Stimulated activated CD8-positive, alpha-beta memory T cell treated with anti-CD3 and anti-CD28 coated beads, Interleukin-12 subunit alpha, Interleukin-12 subunit beta, amount 100 ng/mL, for 1 hour (primary cell): Measurements from ENCODE around the gene MARS2.
"Not testable (repeated sequence)": the region's sequence is repeated elsewhere in the genome, so short reads cannot be mapped to it uniquely, and the experiment has no call there.

Source experiments
- DNase-seq: peaks from one replicate; pipeline ENCODE4 v3.0.0-alpha.2; 2020; ENCODE audit warnings: low read depth

MARS2 gene

DNA sequence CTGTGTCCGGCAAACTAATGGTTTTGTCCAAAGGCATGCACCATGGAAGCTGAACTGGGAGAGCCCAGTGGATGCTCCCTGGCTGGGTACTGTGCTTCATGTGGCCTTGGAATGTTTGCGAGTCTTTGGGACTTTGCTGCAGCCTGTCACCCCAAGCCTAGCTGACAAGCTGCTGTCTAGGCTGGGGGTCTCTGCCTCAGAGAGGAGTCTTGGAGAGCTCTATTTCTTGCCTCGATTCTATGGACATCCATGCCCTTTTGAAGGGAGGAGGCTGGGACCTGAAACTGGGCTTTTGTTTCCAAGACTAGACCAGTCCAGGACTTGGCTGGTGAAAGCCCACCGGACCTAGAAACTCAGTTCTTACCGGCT is 1.7 kb downstream of the MARS2 start:
- no peak for DNase-seq

DNA sequence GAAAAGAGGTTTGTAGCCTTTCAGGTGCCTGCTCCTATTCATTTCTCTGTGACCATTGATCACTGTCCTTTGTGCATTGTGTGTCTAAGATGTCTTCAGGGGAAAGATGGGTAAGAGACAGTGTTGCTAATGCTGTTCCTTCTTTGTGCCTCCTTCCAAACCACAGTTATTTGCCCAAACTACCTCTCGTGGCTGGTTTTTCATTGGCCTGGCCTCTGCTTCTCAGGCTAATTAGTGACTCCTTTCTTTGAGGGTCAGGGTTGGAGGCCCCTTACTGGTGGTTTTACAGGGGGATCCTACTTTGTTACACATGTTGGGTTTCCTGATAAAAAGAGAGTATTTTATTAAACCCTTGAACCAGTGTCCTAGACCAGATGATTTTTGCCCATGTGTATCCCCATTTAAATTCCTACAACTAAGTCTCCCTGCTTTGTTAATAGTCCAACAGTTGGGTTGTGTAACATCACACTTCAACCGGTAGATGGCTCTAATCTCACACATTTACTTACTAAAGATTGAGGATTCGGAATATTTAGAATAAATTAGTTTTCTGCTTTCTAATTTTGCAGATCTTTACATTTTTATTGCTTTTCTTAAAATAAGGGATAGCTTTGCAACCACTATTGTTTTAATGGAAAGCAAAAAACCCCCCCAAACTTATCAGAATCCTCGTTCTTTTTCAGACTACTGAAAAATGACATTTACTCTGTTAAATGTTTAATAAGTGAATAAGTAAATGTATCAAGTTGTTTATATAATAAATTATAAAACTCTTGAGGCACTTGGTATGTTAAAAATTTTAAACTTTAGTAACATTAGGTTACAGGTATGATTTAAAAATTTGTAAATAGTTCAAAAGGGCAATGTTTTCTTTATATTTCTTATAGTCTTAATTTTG is 2.4 kb downstream of the MARS2 start:
- no peak for DNase-seq

DNA sequence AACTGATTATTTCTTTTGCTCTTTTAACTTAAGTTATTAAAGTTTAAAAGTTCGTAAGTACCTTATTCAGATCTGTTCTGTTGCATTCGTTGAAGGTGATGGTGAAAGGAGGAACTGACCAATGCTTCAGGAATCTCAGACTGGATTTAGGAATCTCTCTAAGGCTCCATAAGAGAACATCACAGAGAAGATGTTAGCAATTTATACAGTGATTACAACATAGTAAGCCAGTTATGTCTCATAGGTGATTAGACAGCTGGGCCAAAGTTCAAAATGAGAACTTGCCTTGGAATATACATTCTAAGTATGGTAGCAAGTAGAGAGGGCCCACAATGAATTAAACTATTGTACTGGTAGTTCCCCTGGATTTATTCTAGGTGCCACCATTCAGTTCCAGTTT is 3.2 kb downstream of the MARS2 start:
- DNase-seq = no peak

- not testable (repeated sequence) for DNase-seq
Observed at GRCh38 chr2:197709140-197709539, 4.0 kb downstream of the MARS2 start.

DNA sequence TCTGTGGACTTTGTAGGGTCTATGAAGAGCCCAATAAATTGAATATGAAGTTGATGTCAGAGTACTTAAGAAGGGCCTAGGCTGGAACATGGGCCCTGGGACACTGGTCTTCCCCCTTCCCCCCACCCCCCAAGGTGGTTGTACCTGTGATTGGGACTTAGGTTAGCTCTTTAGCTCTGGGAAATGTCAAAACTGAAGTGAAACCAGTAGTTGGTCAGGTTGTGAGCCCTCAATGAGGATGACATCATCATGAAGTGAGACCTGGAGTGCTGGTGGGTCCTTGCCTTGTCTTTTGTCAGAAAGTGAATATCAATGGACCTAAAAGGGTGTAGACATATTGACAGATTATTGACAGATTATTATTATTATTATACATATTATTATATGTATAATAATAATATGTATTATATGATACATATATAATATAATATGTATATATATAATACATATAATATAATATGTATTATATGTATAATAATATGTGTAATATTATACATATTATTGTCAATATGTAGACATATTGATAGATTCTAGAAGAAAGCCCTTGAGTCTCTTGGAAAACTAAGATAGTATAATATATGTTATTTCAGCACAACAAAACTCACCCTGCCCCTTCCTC is 5.4 kb downstream of the MARS2 start:
- DNase-seq = no peak

DNA sequence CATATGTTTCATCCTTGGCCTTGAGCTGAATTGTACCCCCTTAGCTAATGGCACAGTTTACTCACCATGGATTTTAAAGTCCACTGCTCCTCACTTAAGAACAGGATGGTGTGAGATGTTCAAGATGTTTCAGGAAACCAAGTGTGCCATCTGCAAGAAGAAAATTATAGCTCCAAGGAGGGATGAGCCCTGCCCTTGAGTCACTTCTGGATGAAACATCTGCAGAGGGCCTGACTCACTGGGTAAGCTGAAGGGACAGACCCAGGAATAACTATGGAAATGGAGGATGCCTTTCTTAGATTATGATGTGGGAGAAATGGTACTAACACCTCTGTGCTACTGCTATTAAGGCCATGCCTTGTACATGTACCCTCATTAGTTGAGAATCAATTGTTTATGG is 6.4 kb downstream of the MARS2 start:
- no peak for DNase-seq

GRCh38 chr2:197713271-197713670 is 8.1 kb downstream of the MARS2 start:
- no peak for DNase-seq

DNA sequence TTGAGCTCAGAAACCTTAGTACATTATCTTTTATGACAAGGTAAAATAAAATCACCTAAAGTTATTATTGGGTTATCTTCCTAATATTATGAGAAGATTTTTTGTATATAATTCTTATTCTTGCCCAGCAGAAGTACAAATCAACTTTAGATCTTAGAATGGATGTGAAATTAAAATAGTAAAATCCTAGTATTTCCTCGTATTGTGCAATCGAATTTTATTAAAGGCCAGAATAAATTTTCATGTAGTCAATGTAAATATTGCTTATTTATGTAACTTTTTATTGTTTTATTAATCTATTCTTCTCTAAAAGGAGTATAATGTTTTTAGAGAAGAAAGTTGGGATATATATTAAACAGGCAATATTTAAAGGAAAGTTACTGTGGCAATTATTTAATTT is 12.7 kb downstream of the MARS2 start:
- no peak for DNase-seq

DNA sequence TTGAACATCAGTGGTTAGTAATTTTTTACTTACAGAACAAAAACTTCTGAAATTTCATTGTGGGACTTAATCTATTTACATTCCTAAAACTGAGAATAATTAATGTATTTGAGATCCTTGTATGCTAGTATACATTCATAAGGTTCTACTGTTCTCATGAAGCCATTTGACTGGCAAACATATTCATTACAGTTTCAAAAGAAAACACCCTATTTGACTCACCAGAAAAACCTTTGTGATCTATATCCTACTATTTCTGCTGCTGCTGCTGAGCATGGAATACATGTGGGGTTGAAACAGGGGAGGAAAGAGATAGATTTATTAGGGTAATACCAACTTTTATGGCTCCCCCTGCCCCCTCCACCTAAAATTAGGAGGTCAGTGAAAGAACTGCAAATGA is 21.8 kb downstream of the MARS2 start:
- no peak for DNase-seq

DNA sequence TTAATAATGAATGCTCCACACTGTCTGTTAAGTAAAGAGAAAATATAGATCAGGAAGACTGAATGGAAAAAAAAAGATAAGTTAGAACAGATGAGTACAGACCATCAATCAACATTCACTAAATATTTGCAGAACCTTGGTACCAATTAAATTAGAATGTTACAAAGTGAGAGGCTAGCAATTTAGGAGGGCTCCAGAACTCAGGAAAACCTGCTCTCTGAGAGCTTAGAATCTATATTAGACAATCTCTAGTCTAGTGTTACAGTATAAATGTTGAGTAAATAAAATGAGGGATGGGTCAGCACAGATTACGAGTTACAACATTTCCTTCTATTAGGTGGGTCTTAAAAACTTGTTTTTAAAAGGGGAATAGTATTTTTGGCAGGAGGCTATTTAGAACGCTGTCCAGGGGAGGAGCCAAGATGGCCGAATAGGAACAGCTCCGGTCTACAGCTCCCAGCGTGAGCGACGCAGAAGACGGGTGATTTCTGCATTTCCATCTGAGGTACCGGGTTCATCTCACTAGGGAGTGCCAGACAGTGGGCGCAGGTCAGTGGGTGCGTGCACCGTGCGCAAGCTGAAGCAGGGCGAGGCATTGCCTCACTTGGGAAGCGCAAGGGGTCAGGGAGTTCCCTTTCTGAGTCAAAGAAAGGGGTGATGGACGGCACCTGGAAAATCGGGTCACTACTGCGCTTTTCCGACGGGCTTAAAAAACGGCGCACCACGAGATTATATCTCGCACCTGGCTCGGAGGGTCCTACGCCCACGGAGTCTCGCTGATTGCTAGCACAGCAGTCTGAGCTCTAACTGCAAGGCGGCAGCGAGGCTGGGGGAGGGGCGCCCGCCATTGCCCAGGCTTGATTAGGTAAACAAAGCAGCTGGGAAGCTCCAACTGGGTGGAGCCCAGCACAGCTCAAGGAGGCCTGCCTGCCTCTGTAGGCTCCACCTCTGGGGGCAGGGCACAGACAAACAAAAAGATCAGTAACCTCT is 23.7 kb downstream of the MARS2 start:
- not testable (repeated sequence) for DNase-seq

GRCh38 chr2:197740200-197740599 is 35.0 kb downstream of the MARS2 start:
- DNase-seq = no peak
